SH-SY5Y (cell line): Measurements from ENCODE around the gene FBXO34.

Source experiments
- GATA2 ChIP-seq: IDR thresholded peaks from 2 replicates; pipeline ENCODE4 v1.6.1; 2011; ENCODE audit warnings: mild to moderate bottlenecking, low read depth, low read length
- GATA3 ChIP-seq: IDR thresholded peaks from 2 replicates; pipeline ENCODE4 v1.6.1; 2011; ENCODE audit warnings: low read depth, mild to moderate bottlenecking, low read length, moderate library complexity

DNA sequence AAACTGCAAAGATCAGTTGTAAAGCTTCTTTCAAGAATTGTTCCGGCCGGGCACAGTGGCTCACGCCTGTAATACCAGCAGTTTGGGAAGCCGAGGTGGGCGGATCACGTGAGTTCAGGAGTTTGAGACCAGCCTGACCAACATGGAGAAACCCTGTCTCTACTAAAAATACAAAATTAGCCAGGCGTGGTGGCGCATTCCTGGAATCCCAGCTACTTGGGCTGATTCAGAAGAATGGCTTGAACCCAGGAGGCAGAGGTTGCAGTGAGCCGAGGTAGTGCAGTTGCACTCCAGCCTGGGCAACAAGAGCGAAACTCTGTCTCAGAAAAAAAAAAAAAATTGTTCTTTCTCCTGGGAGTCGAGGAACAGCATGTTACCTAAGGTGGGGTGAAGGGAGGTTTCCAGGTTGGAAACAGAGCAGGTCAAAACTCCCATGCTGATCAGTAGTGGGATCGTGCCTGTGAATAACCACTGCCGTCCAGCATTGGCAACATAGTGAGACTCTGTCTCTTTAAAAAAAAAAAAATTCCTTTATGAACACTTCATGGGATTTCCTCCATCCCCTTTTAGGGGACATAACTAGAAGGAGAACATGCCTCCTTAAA lies 13.9 kb downstream of the FBXO34 start:
- TF ChIP-seq GATA2 (no peak), GATA3 (no peak)
